ENCODE results near the gene MYRF.

GRCh38 chr11:61736310-61736709 lies 16.1 kb upstream of the MYRF start:
- TF ChIP-seq CTCF (conservative IDR thresholded peaks at IDR 0.05; ENCODE audit: low read depth, low read length) (no peak), POLR2A (IDR thresholded peaks at IDR 0.05; ENCODE audit: low read depth, low read length) (no peak), CEBPB (IDR thresholded peaks at IDR 0.05; ENCODE audit: low read depth, low read length) (no peak), RAD21 (IDR thresholded peaks at IDR 0.05; ENCODE audit: low read length) (no peak), RFX5 (IDR thresholded peaks at IDR 0.05; ENCODE audit: low read depth, low read length) (no peak), BHLHE40 (IDR thresholded peaks at IDR 0.05; ENCODE audit: low read depth, low read length) (no peak)
- TF ChIP-seq, protein P1, sequence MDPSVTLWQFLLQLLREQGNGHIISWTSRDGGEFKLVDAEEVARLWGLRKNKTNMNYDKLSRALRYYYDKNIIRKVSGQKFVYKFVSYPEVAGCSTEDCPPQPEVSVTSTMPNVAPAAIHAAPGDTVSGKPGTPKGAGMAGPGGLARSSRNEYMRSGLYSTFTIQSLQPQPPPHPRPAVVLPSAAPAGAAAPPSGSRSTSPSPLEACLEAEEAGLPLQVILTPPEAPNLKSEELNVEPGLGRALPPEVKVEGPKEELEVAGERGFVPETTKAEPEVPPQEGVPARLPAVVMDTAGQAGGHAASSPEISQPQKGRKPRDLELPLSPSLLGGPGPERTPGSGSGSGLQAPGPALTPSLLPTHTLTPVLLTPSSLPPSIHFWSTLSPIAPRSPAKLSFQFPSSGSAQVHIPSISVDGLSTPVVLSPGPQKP (IDR thresholded peaks at IDR 0.05; ENCODE audit: borderline replicate concordance, low read depth, low read length), result no peak
